ENCODE results near the gene GPR142.

Gene GPR142

DNA sequence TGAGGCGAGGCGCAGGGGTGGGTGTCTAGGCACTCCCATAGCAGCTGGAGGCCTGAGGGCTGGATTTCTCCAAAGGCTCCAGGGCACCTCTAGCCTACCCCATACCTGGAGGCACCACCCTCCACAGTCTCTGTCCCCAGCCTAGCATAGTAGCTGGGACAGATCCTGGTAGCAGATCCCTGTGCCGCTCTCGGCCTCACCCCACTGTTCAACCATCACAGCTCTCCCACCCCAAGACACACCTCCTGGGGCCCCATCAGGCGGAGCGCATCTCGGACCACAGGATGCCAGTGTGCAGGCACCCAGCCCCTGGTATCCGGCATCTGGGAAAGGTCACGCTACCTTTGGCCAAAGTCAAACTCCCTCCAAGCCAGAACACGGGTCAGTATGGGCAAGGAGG, 12.7 kb upstream of the GPR142 start:
- no peak for TF ChIP-seq NFIC (IDR thresholded peaks at IDR 0.05)
- TF ChIP-seq FOXM1 (IDR thresholded peaks at IDR 0.05; ENCODE audit: borderline replicate concordance, low read depth): no peak
- no peak for TF ChIP-seq ZBTB7A (IDR thresholded peaks at IDR 0.05; ENCODE audit: low read depth)
- no peak for TF ChIP-seq EP300 (IDR thresholded peaks at IDR 0.05; ENCODE audit: borderline replicate concordance)
- no peak for TF ChIP-seq TCF12 (IDR thresholded peaks at IDR 0.05; ENCODE audit: low read depth)
- no peak for TF ChIP-seq CEBPB (IDR thresholded peaks at IDR 0.05)
- TF ChIP-seq, protein P1, sequence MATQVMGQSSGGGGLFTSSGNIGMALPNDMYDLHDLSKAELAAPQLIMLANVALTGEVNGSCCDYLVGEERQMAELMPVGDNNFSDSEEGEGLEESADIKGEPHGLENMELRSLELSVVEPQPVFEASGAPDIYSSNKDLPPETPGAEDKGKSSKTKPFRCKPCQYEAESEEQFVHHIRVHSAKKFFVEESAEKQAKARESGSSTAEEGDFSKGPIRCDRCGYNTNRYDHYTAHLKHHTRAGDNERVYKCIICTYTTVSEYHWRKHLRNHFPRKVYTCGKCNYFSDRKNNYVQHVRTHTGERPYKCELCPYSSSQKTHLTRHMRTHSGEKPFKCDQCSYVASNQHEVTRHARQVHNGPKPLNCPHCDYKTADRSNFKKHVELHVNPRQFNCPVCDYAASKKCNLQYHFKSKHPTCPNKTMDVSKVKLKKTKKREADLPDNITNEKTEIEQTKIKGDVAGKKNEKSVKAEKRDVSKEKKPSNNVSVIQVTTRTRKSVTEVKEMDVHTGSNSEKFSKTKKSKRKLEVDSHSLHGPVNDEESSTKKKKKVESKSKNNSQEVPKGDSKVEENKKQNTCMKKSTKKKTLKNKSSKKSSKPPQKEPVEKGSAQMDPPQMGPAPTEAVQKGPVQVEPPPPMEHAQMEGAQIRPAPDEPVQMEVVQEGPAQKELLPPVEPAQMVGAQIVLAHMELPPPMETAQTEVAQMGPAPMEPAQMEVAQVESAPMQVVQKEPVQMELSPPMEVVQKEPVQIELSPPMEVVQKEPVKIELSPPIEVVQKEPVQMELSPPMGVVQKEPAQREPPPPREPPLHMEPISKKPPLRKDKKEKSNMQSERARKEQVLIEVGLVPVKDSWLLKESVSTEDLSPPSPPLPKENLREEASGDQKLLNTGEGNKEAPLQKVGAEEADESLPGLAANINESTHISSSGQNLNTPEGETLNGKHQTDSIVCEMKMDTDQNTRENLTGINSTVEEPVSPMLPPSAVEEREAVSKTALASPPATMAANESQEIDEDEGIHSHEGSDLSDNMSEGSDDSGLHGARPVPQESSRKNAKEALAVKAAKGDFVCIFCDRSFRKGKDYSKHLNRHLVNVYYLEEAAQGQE (IDR thresholded peaks at IDR 0.05; ENCODE audit: low read depth): no peak
- TF ChIP-seq, protein P2, sequence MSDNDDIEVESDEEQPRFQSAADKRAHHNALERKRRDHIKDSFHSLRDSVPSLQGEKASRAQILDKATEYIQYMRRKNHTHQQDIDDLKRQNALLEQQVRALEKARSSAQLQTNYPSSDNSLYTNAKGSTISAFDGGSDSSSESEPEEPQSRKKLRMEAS (IDR thresholded peaks at IDR 0.05): no peak
- no peak for TF ChIP-seq TEAD4 (IDR thresholded peaks at IDR 0.05)
- no peak for TF ChIP-seq RAD21 (IDR thresholded peaks at IDR 0.05; ENCODE audit: low read depth)
- TF ChIP-seq, protein P3, sequence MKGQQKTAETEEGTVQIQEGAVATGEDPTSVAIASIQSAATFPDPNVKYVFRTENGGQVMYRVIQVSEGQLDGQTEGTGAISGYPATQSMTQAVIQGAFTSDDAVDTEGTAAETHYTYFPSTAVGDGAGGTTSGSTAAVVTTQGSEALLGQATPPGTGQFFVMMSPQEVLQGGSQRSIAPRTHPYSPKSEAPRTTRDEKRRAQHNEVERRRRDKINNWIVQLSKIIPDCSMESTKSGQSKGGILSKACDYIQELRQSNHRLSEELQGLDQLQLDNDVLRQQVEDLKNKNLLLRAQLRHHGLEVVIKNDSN (IDR thresholded peaks at IDR 0.05): no peak

DNA sequence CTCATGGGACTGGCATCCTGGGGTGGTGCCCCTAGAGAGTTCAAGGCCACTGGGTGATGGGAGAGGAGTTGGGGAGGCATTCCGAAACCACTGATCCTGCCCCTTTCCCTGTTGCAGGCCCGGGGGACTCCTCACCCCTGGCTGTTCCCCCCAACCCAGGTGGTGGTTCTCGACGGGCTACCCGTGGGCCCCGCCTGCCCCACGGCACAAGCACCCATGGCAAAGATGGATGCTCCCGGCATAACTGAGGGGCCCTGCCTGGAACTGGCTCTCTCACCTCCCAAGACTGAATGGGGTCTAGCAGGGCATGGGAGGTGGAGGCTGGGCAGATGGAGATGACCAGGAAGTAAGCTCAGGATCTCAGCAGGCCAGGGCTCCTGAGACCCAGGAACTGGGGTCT, 12.2 kb upstream of the GPR142 start:
- TF ChIP-seq TCF12 (IDR thresholded peaks at IDR 0.05; ENCODE audit: low read depth): no peak
- TF ChIP-seq RAD21 (IDR thresholded peaks at IDR 0.05; ENCODE audit: low read depth): no peak
- TF ChIP-seq, protein P3 (IDR thresholded peaks at IDR 0.05): no peak
- no peak for TF ChIP-seq CEBPB (IDR thresholded peaks at IDR 0.05)
- no peak for TF ChIP-seq ZBTB7A (IDR thresholded peaks at IDR 0.05; ENCODE audit: low read depth)
- TF ChIP-seq EP300 (IDR thresholded peaks at IDR 0.05; ENCODE audit: borderline replicate concordance): no peak

DNA sequence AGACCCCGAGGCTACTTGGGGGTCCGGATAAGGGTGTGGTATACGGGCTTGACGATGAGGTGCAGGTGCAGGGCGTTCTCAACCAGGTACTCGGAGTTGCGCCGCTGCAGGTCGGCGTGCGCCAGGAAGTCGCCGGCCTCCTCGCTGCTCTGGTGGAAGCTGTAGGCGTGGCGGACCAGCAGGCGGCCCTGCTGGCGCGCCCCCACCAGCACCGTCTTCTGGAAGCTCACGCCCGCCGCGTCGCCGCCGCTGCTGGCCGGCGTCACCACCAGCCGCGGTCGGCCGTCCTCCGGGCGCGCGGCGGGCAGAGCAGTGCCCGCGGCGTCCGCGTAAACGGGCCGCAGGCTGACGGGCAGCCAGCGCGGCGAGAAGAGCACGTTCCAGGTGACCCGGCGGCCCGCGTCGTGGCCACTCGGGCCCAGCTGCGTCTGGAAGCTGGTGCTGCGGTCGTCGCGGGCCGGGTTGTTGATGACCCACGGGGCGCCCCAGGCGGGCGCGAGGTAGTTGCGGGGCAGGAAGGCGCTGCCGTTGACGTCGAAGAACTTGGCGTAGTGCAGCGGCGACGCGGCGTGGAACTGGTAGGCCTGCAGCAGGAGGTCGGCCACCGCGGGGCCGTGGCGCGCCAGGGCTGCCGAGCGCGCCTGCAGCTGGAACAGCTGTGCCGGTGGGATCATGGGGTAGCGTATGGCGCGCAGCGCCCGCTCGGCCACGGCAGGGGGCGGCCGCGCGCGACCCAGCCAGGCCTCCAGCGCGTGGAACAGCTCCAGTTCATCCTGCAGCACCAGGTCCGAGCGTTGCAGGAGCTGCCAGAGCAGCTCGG, 10.4 kb upstream of the GPR142 start:
- TF ChIP-seq TCF12 (IDR thresholded peaks at IDR 0.05; ENCODE audit: low read depth): no peak
- TF ChIP-seq, protein P1 (IDR thresholded peaks at IDR 0.05; ENCODE audit: low read depth): no peak
- no peak for TF ChIP-seq FOXM1 (IDR thresholded peaks at IDR 0.05; ENCODE audit: borderline replicate concordance, low read depth)
- no peak for TF ChIP-seq ZBTB7A (IDR thresholded peaks at IDR 0.05; ENCODE audit: low read depth)
- no peak for TF ChIP-seq CREB1 (IDR thresholded peaks at IDR 0.05; ENCODE audit: low read depth)
- no peak for TF ChIP-seq TAF1 (IDR thresholded peaks at IDR 0.05; ENCODE audit: low read depth)
- TF ChIP-seq, protein P3 (IDR thresholded peaks at IDR 0.05): no peak
- no peak for TF ChIP-seq NFIC (IDR thresholded peaks at IDR 0.05)
- TF ChIP-seq, protein P2 (IDR thresholded peaks at IDR 0.05): no peak; the same call in 1 of the 2 replicates
- no peak for TF ChIP-seq RAD21 (IDR thresholded peaks at IDR 0.05; ENCODE audit: low read depth)
- no peak for TF ChIP-seq CEBPB (IDR thresholded peaks at IDR 0.05)

DNA sequence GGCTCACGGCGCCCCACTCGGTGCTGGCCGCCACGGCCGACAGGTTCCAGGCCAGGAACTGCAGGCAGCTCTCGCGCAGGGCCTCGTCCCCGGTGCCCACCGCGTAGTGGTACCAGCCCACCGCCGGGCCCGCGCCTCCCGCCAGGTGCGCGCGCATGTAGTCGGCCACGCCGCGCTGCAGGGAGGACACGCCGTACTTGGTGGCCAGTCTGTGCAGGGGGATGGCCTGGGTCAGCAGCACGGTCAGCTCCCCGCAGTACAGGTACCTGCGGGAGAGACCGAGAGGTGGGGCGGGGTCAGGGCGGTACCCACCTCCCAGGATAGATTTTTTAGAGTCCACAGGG, 9.9 kb upstream of the GPR142 start:
- TF ChIP-seq, protein P1 (IDR thresholded peaks at IDR 0.05; ENCODE audit: low read depth): no peak
- no peak for TF ChIP-seq NFIC (IDR thresholded peaks at IDR 0.05)

DNA sequence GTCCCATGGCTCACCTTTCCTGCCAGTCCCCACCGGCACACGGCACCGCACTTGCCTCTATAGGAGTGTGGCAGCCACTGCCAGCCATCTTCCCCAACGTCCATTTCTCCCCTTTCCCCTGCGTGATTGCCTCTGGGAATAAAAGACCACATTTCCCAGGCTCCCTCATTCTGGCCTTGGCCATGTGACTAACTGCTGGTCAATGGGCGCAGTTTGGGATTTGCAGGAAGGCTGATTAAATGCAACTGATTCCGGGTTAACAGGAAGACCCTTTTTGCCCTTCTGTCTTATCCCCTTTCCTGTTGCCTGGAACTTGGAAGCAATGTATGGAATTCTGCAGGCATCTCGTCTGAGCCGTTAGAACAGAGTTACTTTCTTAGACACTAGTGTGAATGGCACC, 8.6 kb upstream of the GPR142 start:
- no peak for TF ChIP-seq CREB1 (IDR thresholded peaks at IDR 0.05; ENCODE audit: low read depth)
- TF ChIP-seq, protein P3 (IDR thresholded peaks at IDR 0.05): peak; percentile 88

Data from Ishikawa (cell line).